B cell (primary cell): Measurements from ENCODE around the gene FIBCD1.

Source experiments
- EZH2 ChIP-seq: IDR thresholded peaks from 2 replicates; pipeline ENCODE4 v1.6.1; 2012; ENCODE audit warnings: borderline replicate concordance, low read depth, mild to moderate bottlenecking, moderate library complexity, low read length; ENCODE audit not compliant: insufficient read depth, poor library complexity, severe bottlenecking
- TF ChIP-seq, protein P1 (sequence below): fragments of 200-600 bp; IDR thresholded peaks from one replicate; pipeline ENCODE4 v1.8.0; 2022; ENCODE audit warnings: antibody characterized with exemption, mild to moderate bottlenecking

DNA sequence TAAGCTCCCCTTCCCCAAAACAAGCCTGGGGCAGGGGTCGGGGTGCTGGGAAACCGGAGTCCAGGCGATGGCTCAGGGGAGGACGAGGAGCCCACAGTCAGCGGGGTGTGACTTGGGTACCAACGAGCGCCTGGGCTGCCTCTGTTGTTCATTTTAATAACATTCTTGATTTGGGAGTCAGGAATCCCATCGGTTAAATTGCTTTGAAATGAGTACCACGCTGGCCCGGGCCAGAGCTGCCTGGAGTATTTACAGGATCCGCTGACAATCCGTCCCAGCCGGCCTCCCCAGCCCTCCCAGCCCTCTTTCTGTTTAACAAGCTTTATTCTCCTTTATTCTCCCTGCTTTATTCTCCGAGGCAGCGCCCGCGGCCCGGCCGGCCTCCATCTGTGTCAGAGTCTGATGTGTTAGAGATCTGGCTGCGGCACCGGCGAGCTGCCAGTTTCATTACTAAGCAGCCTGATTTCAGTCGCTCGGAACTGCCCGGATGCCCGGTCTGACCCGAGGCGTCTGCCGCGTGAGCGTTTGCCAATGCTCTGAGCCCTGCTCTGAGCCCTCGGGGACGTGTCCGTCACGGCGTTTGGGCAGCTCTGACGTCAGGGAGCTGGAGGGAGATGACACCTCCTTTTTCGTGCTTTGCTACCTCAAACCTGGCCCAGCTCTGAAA, 26.0 kb downstream of the FIBCD1 start:
- TF ChIP-seq, protein P1, sequence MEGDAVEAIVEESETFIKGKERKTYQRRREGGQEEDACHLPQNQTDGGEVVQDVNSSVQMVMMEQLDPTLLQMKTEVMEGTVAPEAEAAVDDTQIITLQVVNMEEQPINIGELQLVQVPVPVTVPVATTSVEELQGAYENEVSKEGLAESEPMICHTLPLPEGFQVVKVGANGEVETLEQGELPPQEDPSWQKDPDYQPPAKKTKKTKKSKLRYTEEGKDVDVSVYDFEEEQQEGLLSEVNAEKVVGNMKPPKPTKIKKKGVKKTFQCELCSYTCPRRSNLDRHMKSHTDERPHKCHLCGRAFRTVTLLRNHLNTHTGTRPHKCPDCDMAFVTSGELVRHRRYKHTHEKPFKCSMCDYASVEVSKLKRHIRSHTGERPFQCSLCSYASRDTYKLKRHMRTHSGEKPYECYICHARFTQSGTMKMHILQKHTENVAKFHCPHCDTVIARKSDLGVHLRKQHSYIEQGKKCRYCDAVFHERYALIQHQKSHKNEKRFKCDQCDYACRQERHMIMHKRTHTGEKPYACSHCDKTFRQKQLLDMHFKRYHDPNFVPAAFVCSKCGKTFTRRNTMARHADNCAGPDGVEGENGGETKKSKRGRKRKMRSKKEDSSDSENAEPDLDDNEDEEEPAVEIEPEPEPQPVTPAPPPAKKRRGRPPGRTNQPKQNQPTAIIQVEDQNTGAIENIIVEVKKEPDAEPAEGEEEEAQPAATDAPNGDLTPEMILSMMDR, result no peak
- TF ChIP-seq EZH2, result no peak
